H7 (cell line): ENCODE measurements around the gene TMTC2. TPM values are rescaled to one million over a fixed set of nuclear protein-coding genes. Genes with fewer than 3 reads are reported as not detected.

Source experiments
- DNase-seq: peaks from one replicate; pipeline ENCODE4 v3.0.0; 2012
- H3K27me3 ChIP-seq: 2 replicates; pipeline ENCODE4 v1.6.0; 2011; ENCODE audit warnings: mild to moderate bottlenecking, low read length; ENCODE audit not compliant: control insufficient read depth, insufficient read depth
- H3K36me3 ChIP-seq: replicated peaks from 2 replicates; pipeline ENCODE4 v1.5.1; 2011; ENCODE audit warnings: low read length; ENCODE audit not compliant: control insufficient read depth, insufficient read depth
- H3K4me3 ChIP-seq: 2 replicates; pipeline ENCODE4 v1.5.1; 2011; ENCODE audit warnings: low read depth, mild to moderate bottlenecking, control low read depth, low read length, moderate library complexity; ENCODE audit not compliant: insufficient read depth
- total RNA-seq: library from RNA; depleted of rRNA; stranded (reverse); fragments of >200 nt; shearing (Covaris generic); gene quantifications from 2 replicates; pipeline ENCODE4 v1.2.3, GENCODE V29; 2014

TMTC2 gene
- total RNA-seq, 1 experiment from 2014 or later, result 3.7 TPM

DNA sequence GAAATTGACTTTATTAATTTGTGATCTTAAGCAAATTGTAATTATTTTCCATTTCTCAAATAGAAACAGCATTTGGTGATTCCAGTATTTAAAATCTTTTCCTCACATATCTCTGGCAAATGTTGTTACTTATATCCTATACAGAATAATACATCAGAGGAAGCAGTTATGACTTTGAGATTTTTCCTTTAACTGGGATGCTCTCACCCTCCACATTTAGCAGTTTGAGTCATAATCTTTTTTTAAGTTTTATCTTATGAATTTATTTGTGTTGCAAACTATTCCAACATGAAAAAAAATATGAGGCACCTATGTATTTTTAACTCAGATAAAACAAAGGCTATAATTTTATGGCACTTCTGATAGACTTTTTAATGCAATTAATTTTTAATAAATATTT, 311.8 kb downstream of the TMTC2 start:
- H3K27me3 ChIP-seq, result no peaks in the 10 kb centered on the region
- DNase-seq, result no peak
- no peak overlapping the region for H3K4me3 ChIP-seq
- no peaks in the 10 kb centered on the region for H3K36me3 ChIP-seq

GRCh38 chr12:83003026-83003425, 316.3 kb downstream of the TMTC2 start:
- H3K36me3 ChIP-seq, result no peaks in the 10 kb centered on the region
- no peak for DNase-seq
- H3K27me3 ChIP-seq, result no peaks in the 10 kb centered on the region
- H3K4me3 ChIP-seq, result no peak overlapping the region

DNA sequence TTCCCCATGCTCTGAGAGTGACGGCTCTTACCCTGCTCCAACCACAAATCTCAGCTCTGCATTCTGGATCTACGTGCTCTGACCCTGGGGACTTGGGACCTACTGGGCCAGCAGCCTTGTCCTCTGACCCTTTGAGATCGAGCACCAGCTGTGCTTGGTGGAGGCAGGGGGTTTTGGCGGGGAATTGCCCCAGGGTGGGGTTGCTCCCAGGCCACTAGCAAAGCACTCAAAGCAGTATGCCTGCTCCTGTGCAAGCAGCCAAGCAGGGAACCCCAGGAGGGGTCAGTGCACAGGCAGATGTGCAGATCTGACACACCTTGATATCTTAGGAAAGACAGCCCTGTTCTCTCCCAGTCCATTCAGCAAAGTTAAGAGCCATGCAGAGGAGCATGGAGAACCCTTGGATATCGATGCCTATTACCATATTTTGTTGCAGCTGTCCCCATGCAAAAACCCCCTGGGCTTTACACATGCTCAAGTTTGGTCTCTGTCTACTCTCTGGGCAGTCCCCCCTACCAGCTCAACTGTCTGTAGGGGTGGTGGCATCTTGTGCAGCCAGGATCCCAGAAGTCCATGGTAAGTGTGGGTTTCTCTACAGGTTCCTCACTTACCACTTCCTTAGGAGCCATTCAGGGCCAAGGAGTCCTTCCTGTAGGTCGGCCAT, 319.0 kb downstream of the TMTC2 start:
- Histone ChIP-seq H3K4me3 (no peak overlapping the region), H3K27me3 (no peaks in the 10 kb centered on the region), H3K36me3 (no peaks in the 10 kb centered on the region)
- DNase-seq, result no peak

DNA sequence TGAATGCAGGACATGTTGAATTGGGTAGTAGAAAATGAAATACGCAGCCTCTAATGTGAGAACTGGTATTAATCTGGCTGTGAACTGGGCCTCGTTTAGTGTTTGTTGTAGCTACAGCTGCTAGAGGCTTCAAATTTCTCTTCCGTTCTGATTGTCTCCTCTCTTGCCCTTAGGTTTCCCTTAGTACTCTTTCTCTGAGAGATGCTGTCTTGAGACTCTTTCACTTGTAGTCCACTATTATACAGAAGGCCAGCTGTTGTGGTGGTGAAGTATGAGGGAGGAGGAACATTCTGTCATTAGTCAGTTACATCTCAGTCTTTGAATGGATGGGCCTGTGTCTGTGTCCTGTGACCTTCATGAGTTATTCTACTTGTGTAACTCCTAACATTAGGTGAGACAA, 322.0 kb downstream of the TMTC2 start:
- DNase-seq, result no peak

DNA sequence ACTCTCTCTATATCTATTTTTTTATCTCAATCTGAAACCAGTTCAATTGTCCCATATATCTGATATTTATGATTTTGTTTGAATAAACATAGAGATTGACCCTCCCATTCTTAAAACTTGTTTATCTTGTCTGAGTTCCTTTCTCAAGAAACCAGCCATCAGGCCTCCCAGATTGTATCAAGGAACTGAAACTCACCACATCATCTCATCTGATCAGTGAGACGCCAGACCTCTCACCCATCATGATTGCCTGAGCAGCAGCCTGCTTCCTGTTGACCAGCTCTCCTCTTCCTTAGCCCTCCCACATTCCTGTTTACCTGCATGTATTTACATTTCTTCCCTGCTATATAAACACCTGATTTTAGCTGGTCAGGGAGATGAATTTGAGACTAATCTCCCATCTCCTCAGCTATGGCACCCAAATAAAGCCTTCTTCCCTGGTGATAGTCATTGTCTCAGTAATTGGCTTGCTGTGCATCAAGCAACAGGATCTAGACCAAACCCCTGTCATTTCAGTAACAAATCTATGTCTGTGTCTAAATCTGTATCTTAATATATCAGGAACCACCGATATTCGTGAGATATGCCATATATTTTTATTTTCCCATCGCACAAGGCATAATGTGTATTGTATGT, 323.6 kb downstream of the TMTC2 start:
- Histone ChIP-seq H3K36me3 (no peaks in the 10 kb centered on the region), H3K4me3 (no peak overlapping the region), H3K27me3 (no peaks in the 10 kb centered on the region)
- DNase-seq, result no peak

More for the DNA sequence above, 322.0 kb downstream of the TMTC2 start:
- Histone ChIP-seq H3K4me3 (no peak overlapping the region), H3K36me3 (no peaks in the 10 kb centered on the region), H3K27me3 (no peaks in the 10 kb centered on the region)

GRCh38 chr12:83015390-83016217, 328.9 kb downstream of the TMTC2 start:
- no peak overlapping the region for H3K4me3 ChIP-seq
- DNase-seq, result no peak
- no peaks in the 10 kb centered on the region for H3K27me3 ChIP-seq
- H3K36me3 ChIP-seq, result no peaks in the 10 kb centered on the region

GRCh38 chr12:83016218-83016835, 329.6 kb downstream of the TMTC2 start:
- no peak overlapping the region for H3K4me3 ChIP-seq
- H3K27me3 ChIP-seq, result no peaks in the 10 kb centered on the region

GRCh38 chr12:83016991-83017390, 330.3 kb downstream of the TMTC2 start:
- Histone ChIP-seq H3K27me3 (no peaks in the 10 kb centered on the region), H3K36me3 (no peaks in the 10 kb centered on the region)
- DNase-seq, result no peak

More at GRCh38 chr12:83016218-83016835, 329.6 kb downstream of the TMTC2 start:
- DNase-seq, result no peak
- H3K36me3 ChIP-seq, result no peaks in the 10 kb centered on the region

DNA sequence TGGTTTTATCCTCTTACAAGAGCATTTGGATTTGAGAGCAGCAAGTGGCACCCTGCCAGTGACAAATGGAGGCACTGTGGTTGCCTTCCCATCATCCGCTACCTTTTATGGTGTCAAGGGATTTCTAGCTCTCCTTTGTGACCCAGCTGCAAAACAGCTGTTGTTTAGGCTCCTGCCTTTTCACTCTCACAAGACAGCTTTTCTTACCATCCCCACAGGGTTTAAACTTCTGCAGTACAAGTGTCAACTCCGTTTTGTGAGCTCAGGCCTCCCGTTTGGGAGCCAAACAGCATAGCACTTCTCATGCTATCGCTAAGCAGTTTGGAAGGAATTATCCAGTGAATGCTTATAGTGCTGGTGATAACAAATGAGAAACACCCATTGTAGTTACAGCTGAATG, 331.4 kb downstream of the TMTC2 start:
- no peaks in the 10 kb centered on the region for H3K27me3 ChIP-seq
- H3K36me3 ChIP-seq, result no peaks in the 10 kb centered on the region
- DNase-seq, result no peak
- H3K4me3 ChIP-seq, result no peak overlapping the region

More at GRCh38 chr12:83016991-83017390, 330.3 kb downstream of the TMTC2 start:
- no peak overlapping the region for H3K4me3 ChIP-seq

GRCh38 chr12:83027021-83027723, 340.5 kb downstream of the TMTC2 start:
- no peaks in the 10 kb centered on the region for H3K36me3 ChIP-seq
- DNase-seq, result no peak
- H3K27me3 ChIP-seq, result no peaks in the 10 kb centered on the region
- H3K4me3 ChIP-seq, result no peak overlapping the region

- no peak overlapping the region for H3K4me3 ChIP-seq
- H3K27me3 ChIP-seq, result no peaks in the 10 kb centered on the region
- no peaks in the 10 kb centered on the region for H3K36me3 ChIP-seq
- no peak for DNase-seq
These were observed 344.5 kb downstream of the TMTC2 start for GRCh38 chr12:83031196-83031595.

- Histone ChIP-seq H3K27me3 (no peaks in the 10 kb centered on the region), H3K4me3 (no peak overlapping the region), H3K36me3 (no peaks in the 10 kb centered on the region)
- DNase-seq, result no peak
These were observed 350.1 kb downstream of the TMTC2 start for GRCh38 chr12:83036847-83037246.

DNA sequence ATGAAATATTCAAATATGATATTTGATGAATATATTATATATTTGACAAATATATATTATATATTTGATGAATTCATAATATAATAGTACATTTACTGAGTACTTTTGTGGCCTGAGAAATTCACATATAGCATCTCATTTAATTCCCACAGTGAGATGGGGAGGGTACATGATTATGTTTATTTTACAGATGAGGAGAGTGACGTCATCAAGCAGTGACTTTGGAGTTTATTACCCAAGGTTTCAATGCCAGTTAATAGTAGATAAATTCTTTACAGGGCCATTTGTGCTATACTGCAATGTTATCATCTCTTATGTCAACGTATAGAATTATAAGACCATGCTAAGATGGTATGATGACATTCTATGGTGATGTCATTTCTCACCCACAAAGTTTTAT, 352.7 kb downstream of the TMTC2 start:
- DNase-seq, result no peak
- H3K4me3 ChIP-seq, result no peak overlapping the region
- no peaks in the 10 kb centered on the region for H3K27me3 ChIP-seq
- no peaks in the 10 kb centered on the region for H3K36me3 ChIP-seq

DNA sequence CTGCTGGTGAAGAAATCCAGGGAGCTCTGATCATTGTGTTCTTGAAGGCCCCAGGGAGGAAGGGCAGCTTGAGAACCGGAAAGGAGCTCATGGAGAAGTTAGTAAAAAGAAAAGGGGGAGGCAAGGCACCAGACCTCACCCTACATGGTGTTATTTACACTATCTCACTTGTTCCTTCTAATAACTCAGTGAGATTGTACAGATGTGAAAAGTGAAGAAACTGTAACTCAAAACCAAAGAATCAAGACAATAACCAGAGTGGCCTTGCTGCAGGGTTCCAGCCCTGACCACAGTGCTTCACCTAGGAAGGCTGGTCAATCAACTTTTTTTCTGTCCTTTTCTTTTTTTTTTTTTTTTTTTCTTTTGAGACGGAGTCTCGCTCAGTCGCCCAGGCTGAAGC, 353.6 kb downstream of the TMTC2 start:
- H3K27me3 ChIP-seq, result no peaks in the 10 kb centered on the region
- no peak for DNase-seq
- H3K4me3 ChIP-seq, result no peak overlapping the region
- no peaks in the 10 kb centered on the region for H3K36me3 ChIP-seq
